ENCODE results near the gene MYH10. TPM values are rescaled to one million over a fixed set of nuclear protein-coding genes. Genes with fewer than 3 reads are reported as not detected.

MYH10 gene
- total and polyA plus RNA-seq, 9 of the 15 experiments (the other 6 are each of a cell fraction or from before 2014, with no cell fraction given), result 16.3 to 95.3 (median 39.7) TPM

GRCh38 chr17:8588877-8589554, 41.5 kb downstream of the MYH10 start (continued):
- TF ChIP-seq NRF1 (conservative IDR thresholded peaks at IDR 0.05 in 1 of 2, IDR thresholded peaks at IDR 0.05 in 1 of 2), result no peak
- TF ChIP-seq ZNF76 (CRISPR knock-in tag; IDR thresholded peaks at IDR 0.05; ENCODE audit: borderline replicate concordance), result no peak
- no peak for TF ChIP-seq PATZ1 (CRISPR knock-in tag; IDR thresholded peaks at IDR 0.05; ENCODE audit: borderline replicate concordance)

GRCh38 chr17:8586766-8587165, 43.8 kb downstream of the MYH10 start:
- no peak for TF ChIP-seq ZNF175 (CRISPR knock-in tag; IDR thresholded peaks at IDR 0.05; ENCODE audit: low read depth)
- no peak for TF ChIP-seq TRIM28 (IDR thresholded peaks at IDR 0.05)
- no peak for FAIRE-seq

More at GRCh38 chr17:8586766-8587165, 43.8 kb downstream of the MYH10 start:
- no peaks in the 10 kb centered on the region for H4K20me1 ChIP-seq (replicated peaks; ENCODE audit: control insufficient read depth, insufficient read depth, low read length)
- WGBS (ENCODE audit: insufficient coverage, low coverage, missing lambda C conversion rate), result 85% methylated on average over 3 of the region's 4 CpGs
- DNase-seq (ENCODE audit: extremely low read depth in 1 of 4, low spot score in 3 of 4) (no peak), ATAC-seq (no peak)
- no TSS peak for BruUV-seq (replicated peaks)
- no peaks in the 10 kb centered on the region for H3K9me1 ChIP-seq (ENCODE audit: control insufficient read depth, insufficient read depth, low read length)
- POLR2A ChIA-PET, result no interaction called here
- H3K9ac ChIP-seq (ENCODE audit: insufficient read depth in 1 of 2, low read depth in 2 of 2, low read length in 2 of 2), result no peak overlapping the region
- no peak overlapping the region for H3K4me2 ChIP-seq (ENCODE audit: insufficient read depth, low read length)
- CTCF ChIA-PET (ENCODE audit: low intra/inter-chr PET ratio), result no interaction called here
- no peaks in the 10 kb centered on the region for H3K27me3 ChIP-seq (ENCODE audit: control insufficient read depth in 2 of 2, insufficient read depth in 2 of 2, low read length in 2 of 2)
- H3K4me1 ChIP-seq (replicated peaks in 1 of 2; ENCODE audit: control insufficient read depth in 2 of 2, insufficient read depth in 2 of 2, low read length in 2 of 2), result no peaks in the 10 kb centered on the region; a peak in 1 of 5 replicates
- H2AFZ ChIP-seq (ENCODE audit: low read depth, low read length), result no peak overlapping the region
- H3K4me3 ChIP-seq, result no peak overlapping the region
- peaks cover 21% of the 10 kb centered on the region; the same call in 2 of the 3 replicates for H3K36me3 ChIP-seq (ENCODE audit: control insufficient read depth, insufficient read depth, low read length)
- in situ Hi-C loops (cut with MboI) (no loop called here), intact Hi-C loops (cut with micrococcal nuclease) (no loop called here)
- H3K79me2 ChIP-seq (ENCODE audit: control insufficient read depth, insufficient read depth, low read length), result peaks cover 11% of the 10 kb centered on the region; the same call in 2 of the 3 replicates
- H3K9me3 ChIP-seq (replicated peaks; ENCODE audit: control insufficient read depth, insufficient read depth, low read depth, low read length), result no peaks in the 10 kb centered on the region
- H3K27ac ChIP-seq (ENCODE audit: extremely low read depth, low read depth, low read length), result no peak overlapping the region

Data from K562 (cell line).